Adrenal gland (tissue), 12 donors: Measurements from ENCODE around the gene RIPOR3. TPM values are rescaled to one million over a fixed set of nuclear protein-coding genes. Genes with fewer than 3 reads are reported as not detected.

ENCODE experiments used
- DNase-seq, 7 donors: peaks; one replicate each; pipeline ENCODE4 v3.0.0-alpha.2; 2019 to 2020
- H3K27ac ChIP-seq, 5 donors: fragments of 200-600 bp; sonication (generic) in 4 of 5; 1 replicate in 3 of 5; 2 replicates in 2 of 5; pipeline versions ENCODE4 v1.5.1 to v1.8.0; 2016 to 2020; ENCODE audit warnings: mild to moderate bottlenecking in 1 of 5
- H3K27me3 ChIP-seq: fragments of 200-600 bp; 2 replicates; pipeline ENCODE4 v1.8.0; 2021
- H3K36me3 ChIP-seq, 2 donors: fragments of 200-600 bp; replicated peaks in 1 of 2; 1 replicate in 1 of 2; 2 replicates in 1 of 2; pipeline versions ENCODE4 v1.5.1 to v1.8.0; 2018 to 2022
- H3K4me1 ChIP-seq, 2 donors: fragments of 200-600 bp; replicated peaks in 1 of 2; 1 replicate in 1 of 2; 2 replicates in 1 of 2; pipeline versions ENCODE4 v1.5.1 to v1.8.0; 2018 to 2021
- H3K4me3 ChIP-seq, 4 donors: fragments of 200-600 bp; sonication (generic) in 3 of 4; one replicate each; pipeline ENCODE4 v1.5.1; 2016 to 2018
- H3K9me3 ChIP-seq, 3 donors: fragments of 200-600 bp; sonication (generic) in 1 of 3; replicated peaks in 1 of 3; 1 replicate in 2 of 3; 2 replicates in 1 of 3; pipeline versions ENCODE4 v1.5.1 to v1.8.0; 2016 to 2021
- POLR2A ChIP-seq, 2 donors: fragments of 450-650 bp; IDR thresholded peaks; one replicate each; pipeline ENCODE4 v1.6.1; 2017; ENCODE audit warnings: antibody characterized with exemption in 2 of 2, mild to moderate bottlenecking in 2 of 2, moderate library complexity in 1 of 2
- WGBS, 4 donors: extraction: QIAGEN DNeasy Blood & Tissue Kit in 2 of 4; methylation state at CpG; one replicate each; pipeline versions ENCODE4 v1.1.5 to v1.1.7; 2013 to 2017; 5-methylcytosine and 5-hydroxymethylcytosine counted together
- intact Hi-C, 2 donors: fragments of 100-400 bp; cut with DNase I; formaldehyde crosslinking; loops; one replicate each; pipeline versions ENCODE4 v1.14.1 to v1.15.0; 2022 to 2023
- polyA plus RNA-seq, 3 donors: library from polyadenylated mRNA; stranded (reverse); fragments of 200-250 nt in 2 of 3; fragments of 350-450 nt in 1 of 3; fragmentation: Illumina TruSeq in 1 of 3; extraction: RNeasy Lipid Tissue Mini Kit (QIAGEN cat#74804) in 1 of 3; gene quantifications; one replicate each; pipeline ENCODE4 v1.2.3, GENCODE V29; 2013 to 2014
- total RNA-seq, 9 donors: library from RNA; depleted of rRNA in 4 of 9; stranded (reverse); fragments of >200 nt in 4 of 9; fragments of 120-200 nt in 1 of 9; fragmentation: NEBNext Ultra II Directional in 1 of 9; extraction: Animal tissue kit (Norgen Biotek cat#: 25700) in 1 of 9; gene quantifications; one replicate each; pipeline versions ENCODE4 v1.1.0 to v1.2.4, GENCODE V29; 2013 to 2023
- TF ChIP-seq, protein P1 (sequence below), 6 experiments: fragments of 450-650 bp in 4 of 6; fragments of 200-600 bp in 2 of 6; sonication (generic) in 1 of 6; IDR thresholded peaks; 1 replicate in 5 of 6; 2 replicates in 1 of 6; pipeline versions ENCODE4 v1.5.1 to v1.8.0; 2016 to 2021; ENCODE audit warnings: antibody characterized with exemption in 6 of 6, mild to moderate bottlenecking in 2 of 6, moderate library complexity in 1 of 6
- donor health status: healthy with polysubstance abuse.
- donor health status: Bipolar disorder and iron deficiency.
- donor health status: DM: yes; HTN: yes; CAD: no.
- donor health status: DM: no; HTN: no; CAD: no.
- donor health status: DM: no; HTN: no; CAD: no.
- donor health status: DM: yes; HTN: yes; CAD: no.

Gene RIPOR3
- total and polyA plus RNA-seq, 12 donors = 3.4 to 135 (median 23.7) TPM

DNA sequence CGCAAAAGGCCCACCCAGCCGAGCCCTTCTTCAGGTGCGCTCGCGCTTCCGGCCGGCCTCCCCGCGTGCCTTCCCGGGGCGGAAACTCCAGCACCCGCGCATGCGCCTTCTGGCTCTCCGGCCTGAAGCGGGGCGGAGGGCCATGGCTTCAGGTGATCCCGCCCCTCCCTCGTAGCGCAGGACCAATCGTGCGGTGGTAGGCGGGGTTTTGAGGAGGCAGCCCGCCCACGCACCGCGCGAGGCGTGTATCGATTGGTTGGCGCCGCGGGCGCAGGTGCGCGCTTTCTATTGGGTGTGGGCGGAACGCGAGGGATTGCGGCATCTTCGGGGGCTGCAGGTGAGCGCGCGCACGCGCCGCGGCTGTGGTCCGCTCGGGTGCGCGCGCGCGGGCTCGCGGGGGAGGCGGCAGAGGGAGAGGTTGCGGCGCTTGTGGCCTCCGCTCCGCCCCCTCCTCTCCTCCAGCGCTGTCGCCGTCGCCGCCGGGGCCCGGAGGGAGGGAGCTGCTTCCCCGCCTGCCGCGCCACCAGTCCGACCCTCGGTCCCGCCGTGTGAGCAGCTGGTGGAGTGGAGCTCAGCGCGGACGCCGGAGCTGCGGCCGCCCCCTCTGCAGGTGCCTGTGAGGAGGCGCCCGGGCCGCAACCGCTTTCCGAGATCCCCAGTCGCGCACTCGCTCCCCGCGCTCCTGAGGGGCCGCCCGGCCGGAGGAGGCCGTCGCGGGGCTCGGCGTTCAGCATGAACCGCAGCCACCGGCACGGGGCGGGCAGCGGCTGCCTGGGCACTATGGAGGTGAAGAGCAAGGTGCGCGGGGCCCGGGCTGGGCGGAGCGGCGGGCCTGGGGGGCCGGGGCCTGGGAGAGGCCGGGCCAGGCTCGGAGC lies 40.0 kb upstream of the RIPOR3 start, which contains the start of gene PARD6B:
Gene PARD6B (plus strand): TSS at position 526 of the 875 bp plus-strand sequence. CDS start 207 bp downstream, at position 733.
- peak within 1 kb of the TSS in 4 of 5 donors; percentile 41 to 79 (median 70) for H3K27ac ChIP-seq
- intact Hi-C loops = no loop called here
- H3K27me3 ChIP-seq = no peaks in the 10 kb centered on the region
- H3K36me3 ChIP-seq = no peaks in the 10 kb centered on the region
- no peaks in the 10 kb centered on the region for H3K9me3 ChIP-seq
- peak; percentile 97 to 99 (median 98) for DNase-seq
- TF ChIP-seq, protein P1, sequence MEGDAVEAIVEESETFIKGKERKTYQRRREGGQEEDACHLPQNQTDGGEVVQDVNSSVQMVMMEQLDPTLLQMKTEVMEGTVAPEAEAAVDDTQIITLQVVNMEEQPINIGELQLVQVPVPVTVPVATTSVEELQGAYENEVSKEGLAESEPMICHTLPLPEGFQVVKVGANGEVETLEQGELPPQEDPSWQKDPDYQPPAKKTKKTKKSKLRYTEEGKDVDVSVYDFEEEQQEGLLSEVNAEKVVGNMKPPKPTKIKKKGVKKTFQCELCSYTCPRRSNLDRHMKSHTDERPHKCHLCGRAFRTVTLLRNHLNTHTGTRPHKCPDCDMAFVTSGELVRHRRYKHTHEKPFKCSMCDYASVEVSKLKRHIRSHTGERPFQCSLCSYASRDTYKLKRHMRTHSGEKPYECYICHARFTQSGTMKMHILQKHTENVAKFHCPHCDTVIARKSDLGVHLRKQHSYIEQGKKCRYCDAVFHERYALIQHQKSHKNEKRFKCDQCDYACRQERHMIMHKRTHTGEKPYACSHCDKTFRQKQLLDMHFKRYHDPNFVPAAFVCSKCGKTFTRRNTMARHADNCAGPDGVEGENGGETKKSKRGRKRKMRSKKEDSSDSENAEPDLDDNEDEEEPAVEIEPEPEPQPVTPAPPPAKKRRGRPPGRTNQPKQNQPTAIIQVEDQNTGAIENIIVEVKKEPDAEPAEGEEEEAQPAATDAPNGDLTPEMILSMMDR (IDR thresholded peaks at IDR 0.05) = no peak
- peak; percentile 62 to 72 for TF ChIP-seq POLR2A (IDR thresholded peaks at IDR 0.05)
- H3K4me3 ChIP-seq = peak within 1 kb of the TSS; percentile 28 to 90 (median 70)
- 0 to 1% (median 0%) methylated on average over 25 to 106 of the region's 114 CpGs; no CpG with 5 or more reads in 1 of the 4 donors for WGBS, 4 donors
- peaks cover 8 to 22% of the 10 kb centered on the region in 2 donors for H3K4me1 ChIP-seq

DNA sequence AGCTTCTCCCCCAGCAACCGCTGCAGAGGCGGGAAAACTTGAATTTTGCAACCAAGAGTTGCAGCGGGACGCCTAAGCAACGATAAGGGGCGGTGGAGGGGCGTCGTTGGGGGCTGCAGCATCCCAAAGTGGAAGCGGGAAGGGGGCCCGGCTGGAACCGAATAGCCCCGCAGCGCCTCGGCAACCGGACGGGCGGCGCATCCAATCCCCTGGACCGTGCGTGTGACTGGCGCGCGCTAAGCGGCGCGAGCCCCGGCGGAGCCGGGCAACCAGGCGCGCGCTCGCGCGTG lies 39.4 kb upstream of the RIPOR3 start:
- no peaks in the 10 kb centered on the region for H3K27me3 ChIP-seq
- no peaks in the 10 kb centered on the region for H3K9me3 ChIP-seq
- peak overlapping the region in 3 of 4 donors; percentile 28 to 81 (median 58) for H3K4me3 ChIP-seq
- peaks cover 8 to 22% of the 10 kb centered on the region in 2 donors for H3K4me1 ChIP-seq
- no peak for TF ChIP-seq POLR2A (IDR thresholded peaks at IDR 0.05)
- TF ChIP-seq, protein P1 (IDR thresholded peaks at IDR 0.05) = no peak
- no peak for DNase-seq
- intact Hi-C loops = no loop called here
- H3K27ac ChIP-seq = peak overlapping the region in 3 of 5 donors; percentile 35 to 79 (median 71)
- H3K36me3 ChIP-seq = no peaks in the 10 kb centered on the region
- 0 to 1% (median 1%) methylated on average over 4 to 35 of the region's 35 CpGs; no CpG with 5 or more reads in 1 of the 4 donors for WGBS, 4 donors

DNA sequence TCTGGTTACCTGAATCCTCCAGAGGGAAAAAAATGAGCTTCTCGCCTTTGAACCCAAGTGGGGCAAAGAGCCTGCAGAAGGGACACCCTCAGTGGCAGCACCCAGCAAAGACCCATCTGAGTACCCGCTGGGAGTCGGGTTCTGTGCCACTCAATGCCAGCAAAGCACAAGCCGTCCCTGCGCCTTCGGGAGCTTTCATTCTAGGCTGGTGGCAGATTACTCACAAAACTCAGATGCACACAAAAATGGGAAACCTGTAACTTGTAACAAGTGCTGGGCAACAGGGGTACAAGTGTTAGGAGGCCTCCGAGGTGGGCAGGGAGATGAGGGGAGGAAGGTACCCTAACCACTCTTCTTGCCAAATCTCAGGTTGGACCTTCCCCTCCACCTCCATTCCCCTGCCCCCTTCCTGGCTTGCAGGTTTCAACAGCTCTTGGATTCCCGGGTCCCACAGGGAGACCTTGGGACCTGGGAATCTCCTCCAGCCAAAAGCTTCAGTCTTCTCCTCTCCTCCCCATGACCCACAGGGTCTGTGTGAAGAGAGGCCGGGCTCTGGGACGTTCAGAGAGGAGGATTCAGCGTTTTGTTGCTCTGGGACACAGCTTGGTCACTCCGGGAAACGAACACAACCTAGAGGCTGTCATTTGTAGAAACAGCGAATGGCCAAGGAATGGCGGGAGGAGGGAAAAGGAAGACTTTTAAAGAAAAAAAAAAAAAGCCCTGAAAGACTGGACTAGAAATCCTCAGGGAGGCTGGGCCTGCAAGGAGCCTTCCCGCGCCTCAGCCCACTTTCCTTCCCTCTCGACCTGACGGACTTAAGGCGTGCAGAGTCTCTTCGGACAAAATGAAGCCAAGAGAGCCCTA lies 38.8 kb upstream of the RIPOR3 start:
- H3K27me3 ChIP-seq = no peaks in the 10 kb centered on the region
- no peak for TF ChIP-seq POLR2A (IDR thresholded peaks at IDR 0.05)
- TF ChIP-seq, protein P1 (IDR thresholded peaks at IDR 0.05) = no peak
- peak overlapping the region in 3 of 5 donors; percentile 35 to 79 (median 71) for H3K27ac ChIP-seq
- H3K4me1 ChIP-seq = peaks cover 10 to 20% of the 10 kb centered on the region in 2 donors
- 35 to 43% (median 36%) methylated on average over 19 to 21 of the region's 21 CpGs for WGBS, 4 donors
- H3K36me3 ChIP-seq = no peaks in the 10 kb centered on the region
- H3K4me3 ChIP-seq = peak overlapping the region in 3 of 4 donors; percentile 28 to 81 (median 58)
- no peaks in the 10 kb centered on the region for H3K9me3 ChIP-seq
- peak in 5 of 7 donors; percentile 20 to 52 (median 27) for DNase-seq
- intact Hi-C loops = no loop called here
